Neuron (in vitro differentiated cells): ENCODE data around the gene SOD2.
"Not testable (repeated sequence)": the region's sequence is repeated elsewhere in the genome, so short reads cannot be mapped to it uniquely, and the experiment has no call there.

ENCODE experiments used
- H2AFZ ChIP-seq: one replicate; pipeline ENCODE4 v1.6.1; 2013; ENCODE audit warnings: low read depth, mild to moderate bottlenecking, inconsistent platforms, low read length, moderate library complexity
- H3K27me3 ChIP-seq: one replicate; pipeline ENCODE4 v1.6.1; 2013; ENCODE audit warnings: low read length; ENCODE audit not compliant: insufficient read depth
- H3K36me3 ChIP-seq: one replicate; pipeline ENCODE4 v1.6.1; 2013; ENCODE audit warnings: low read length; ENCODE audit not compliant: insufficient read depth
- H3K4me1 ChIP-seq: one replicate; pipeline ENCODE4 v1.6.1; 2013; ENCODE audit warnings: low read length; ENCODE audit not compliant: insufficient read depth
- H3K4me3 ChIP-seq: 2 replicates; pipeline ENCODE4 v1.5.1; 2013; ENCODE audit warnings: mild to moderate bottlenecking, low read length, moderate library complexity
- H3K9me3 ChIP-seq: one replicate; pipeline ENCODE4 v1.6.1; 2013; ENCODE audit warnings: low read length

Gene SOD2

GRCh38 chr6:159725208-159725607 lies 32.2 kb upstream of the SOD2 start:
- H3K4me1 ChIP-seq = peaks cover 16% of the 10 kb centered on the region
- H3K4me3 ChIP-seq, H3K36me3 ChIP-seq, H3K27me3 ChIP-seq, H3K9me3 ChIP-seq, H2AFZ ChIP-seq: not testable (repeated sequence)

- Histone ChIP-seq H3K36me3 (peaks cover 9% of the 10 kb centered on the region), H3K9me3 (no peaks in the 10 kb centered on the region), H3K4me3 (no peak overlapping the region), H3K4me1 (peaks cover 12% of the 10 kb centered on the region), H2AFZ (no peak overlapping the region), H3K27me3 (no peaks in the 10 kb centered on the region)
Observed at GRCh38 chr6:159724778-159725177, 31.7 kb upstream of the SOD2 start.

- Histone ChIP-seq H2AFZ (no peak overlapping the region), H3K27me3 (no peaks in the 10 kb centered on the region), H3K4me1 (peaks cover 5% of the 10 kb centered on the region), H3K4me3 (no peak overlapping the region), H3K36me3 (peaks cover 9% of the 10 kb centered on the region), H3K9me3 (no peaks in the 10 kb centered on the region)
Observed at GRCh38 chr6:159723259-159723658, 30.2 kb upstream of the SOD2 start.

GRCh38 chr6:159722655-159723054 lies 29.6 kb upstream of the SOD2 start:
- Histone ChIP-seq H3K4me1 (peaks cover 5% of the 10 kb centered on the region), H2AFZ (no peak overlapping the region), H3K36me3 (peaks cover 9% of the 10 kb centered on the region), H3K9me3 (no peaks in the 10 kb centered on the region), H3K27me3 (no peaks in the 10 kb centered on the region), H3K4me3 (no peak overlapping the region)

GRCh38 chr6:159721981-159722380 lies 28.9 kb upstream of the SOD2 start:
- not testable (repeated sequence) for H3K27me3 ChIP-seq, H3K9me3 ChIP-seq, H3K36me3 ChIP-seq, H3K4me3 ChIP-seq, H2AFZ ChIP-seq, H3K4me1 ChIP-seq

GRCh38 chr6:159720708-159721107 lies 27.7 kb upstream of the SOD2 start:
- Histone ChIP-seq H2AFZ (no peak overlapping the region), H3K36me3 (peaks cover 9% of the 10 kb centered on the region), H3K9me3 (no peaks in the 10 kb centered on the region), H3K4me1 (peaks cover under 1% of the 10 kb centered on the region), H3K27me3 (no peaks in the 10 kb centered on the region), H3K4me3 (no peak overlapping the region)

GRCh38 chr6:159719287-159719686 lies 26.2 kb upstream of the SOD2 start:
- Histone ChIP-seq H3K4me1 (no peaks in the 10 kb centered on the region), H2AFZ (no peak overlapping the region), H3K9me3 (no peaks in the 10 kb centered on the region), H3K36me3 (peaks cover 6% of the 10 kb centered on the region), H3K27me3 (no peaks in the 10 kb centered on the region), H3K4me3 (no peak overlapping the region)

GRCh38 chr6:159718634-159719033 lies 25.6 kb upstream of the SOD2 start:
- Histone ChIP-seq H3K9me3 (no peaks in the 10 kb centered on the region), H2AFZ (no peak overlapping the region), H3K4me3 (no peak overlapping the region), H3K4me1 (no peaks in the 10 kb centered on the region), H3K36me3 (peaks cover 3% of the 10 kb centered on the region), H3K27me3 (no peaks in the 10 kb centered on the region)

- Histone ChIP-seq H3K9me3 (no peaks in the 10 kb centered on the region), H3K4me3 (no peak overlapping the region), H3K36me3 (no peaks in the 10 kb centered on the region), H3K4me1 (no peaks in the 10 kb centered on the region), H2AFZ (no peak overlapping the region), H3K27me3 (no peaks in the 10 kb centered on the region)
Observed at GRCh38 chr6:159716247-159717096, 23.4 kb upstream of the SOD2 start.

GRCh38 chr6:159715605-159716004 lies 22.6 kb upstream of the SOD2 start:
- Histone ChIP-seq H3K36me3 (no peaks in the 10 kb centered on the region), H3K27me3 (no peaks in the 10 kb centered on the region), H2AFZ (no peak overlapping the region), H3K4me1 (no peaks in the 10 kb centered on the region), H3K4me3 (no peak overlapping the region), H3K9me3 (no peaks in the 10 kb centered on the region)

- Histone ChIP-seq H3K4me1 (no peaks in the 10 kb centered on the region), H3K36me3 (no peaks in the 10 kb centered on the region), H2AFZ (no peak overlapping the region), H3K4me3 (no peak overlapping the region), H3K9me3 (no peaks in the 10 kb centered on the region), H3K27me3 (no peaks in the 10 kb centered on the region)
Observed at GRCh38 chr6:159715166-159715565, 22.1 kb upstream of the SOD2 start.

- no peaks in the 10 kb centered on the region for H3K36me3 ChIP-seq
- H3K4me1 ChIP-seq = no peaks in the 10 kb centered on the region
- H3K4me3 ChIP-seq = no peak overlapping the region
- H2AFZ ChIP-seq = no peak overlapping the region
- H3K9me3 ChIP-seq = no peaks in the 10 kb centered on the region
- no peaks in the 10 kb centered on the region for H3K27me3 ChIP-seq
Observed at GRCh38 chr6:159714404-159714803, 21.4 kb upstream of the SOD2 start.

- Histone ChIP-seq H3K36me3 (no peaks in the 10 kb centered on the region), H3K4me3 (no peak overlapping the region), H3K27me3 (no peaks in the 10 kb centered on the region), H3K4me1 (no peaks in the 10 kb centered on the region), H2AFZ (no peak overlapping the region), H3K9me3 (no peaks in the 10 kb centered on the region)
Observed at GRCh38 chr6:159713984-159714383, 20.9 kb upstream of the SOD2 start.

- H3K9me3 ChIP-seq, H3K4me1 ChIP-seq, H2AFZ ChIP-seq, H3K36me3 ChIP-seq, H3K4me3 ChIP-seq, H3K27me3 ChIP-seq: not testable (repeated sequence)
Observed at GRCh38 chr6:159712389-159712788, 19.3 kb upstream of the SOD2 start.
